ENCODE results near the gene MRLN.
"Not testable (repeated sequence)": the region's sequence is repeated elsewhere in the genome, so short reads cannot be mapped to it uniquely, and the experiment has no call there.

Gene MRLN

GRCh38 chr10:59753267-59753666 lies at the start of gene MRLN:
TSS of gene MRLN (minus strand) at chr10:59753455.
- no peak within 1 kb of the TSS for H3K4me3 Mint-ChIP-seq
- H3K27me3 Mint-ChIP-seq = peaks cover 0 to 16% of the 10 kb centered on the region in 2 donors
- ATAC-seq (replicated peaks) = no peak
- H3K9me3 Mint-ChIP-seq = no peaks in the 10 kb centered on the region
- H3K4me1 Mint-ChIP-seq = no peaks in the 10 kb centered on the region
- H3K36me3 Mint-ChIP-seq = no peaks in the 10 kb centered on the region
- no peak within 1 kb of the TSS for H3K27ac Mint-ChIP-seq
- DNase-seq = no peak

DNA sequence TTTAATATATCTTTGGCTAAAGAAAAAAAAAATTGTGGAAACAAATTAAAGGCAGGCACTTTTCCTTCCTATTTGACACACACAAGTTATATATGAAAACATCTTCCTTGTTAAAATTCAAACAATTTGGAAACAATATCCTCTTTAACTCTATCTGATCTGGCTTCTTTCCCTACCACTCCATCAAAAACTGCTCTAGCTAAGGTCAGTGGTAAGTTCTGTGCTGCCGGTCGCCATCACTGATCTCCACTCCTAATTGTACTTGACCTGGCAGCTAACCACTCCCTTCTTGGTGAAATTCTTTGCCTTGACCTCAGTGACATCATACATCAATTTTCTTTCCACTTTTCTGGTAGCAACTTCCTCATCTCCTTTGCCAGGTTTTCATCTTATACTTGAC lies 47.9 kb upstream of the MRLN start:
- ATAC-seq (replicated peaks) = no peak
- Mint-ChIP-seq H3K9me3 (no peaks in the 10 kb centered on the region), H3K4me1 (peaks cover 13 to 20% of the 10 kb centered on the region in 2 donors), H3K4me3 (no peak overlapping the region), H3K36me3 (peaks cover 42 to 71% of the 10 kb centered on the region in 2 donors), H3K27me3 (no peaks in the 10 kb centered on the region), H3K27ac (no peak overlapping the region)
- no peak for DNase-seq

DNA sequence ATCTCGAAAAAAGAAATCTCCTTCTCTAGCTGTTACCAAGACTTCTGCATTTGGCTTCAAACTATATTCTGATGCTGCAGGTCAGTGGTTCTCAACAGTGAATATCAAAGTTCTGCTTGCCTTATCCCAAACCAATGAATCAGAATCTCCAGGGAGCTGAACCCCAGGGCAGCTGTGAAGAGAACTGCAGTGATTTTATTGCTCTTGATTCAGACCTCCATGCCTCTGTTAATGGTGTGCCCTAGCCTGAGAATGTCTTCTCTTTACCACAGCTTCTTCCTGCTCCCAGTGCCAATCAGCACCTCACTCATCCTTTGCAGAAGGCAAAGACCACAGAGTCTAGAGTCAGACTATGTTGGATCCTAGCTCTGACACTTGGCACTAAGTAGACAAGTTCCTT lies 46.2 kb upstream of the MRLN start:
- no peak overlapping the region for H3K27ac Mint-ChIP-seq
- peaks cover 9 to 17% of the 10 kb centered on the region in 2 donors for H3K4me1 Mint-ChIP-seq
- H3K27me3 Mint-ChIP-seq = no peaks in the 10 kb centered on the region
- no peak overlapping the region for H3K4me3 Mint-ChIP-seq
- no peaks in the 10 kb centered on the region for H3K9me3 Mint-ChIP-seq
- ATAC-seq (replicated peaks) (no peak), DNase-seq (no peak)
- H3K36me3 Mint-ChIP-seq = peaks cover 49 to 73% of the 10 kb centered on the region in 2 donors

GRCh38 chr10:59793919-59794318 lies 40.7 kb upstream of the MRLN start:
- Mint-ChIP-seq H3K36me3 (peaks cover 35 to 64% of the 10 kb centered on the region in 2 donors), H3K27ac (peak overlapping the region; percentile 51), H3K9me3 (no peaks in the 10 kb centered on the region), H3K27me3 (no peaks in the 10 kb centered on the region), H3K4me3 (no peak overlapping the region), H3K4me1 (peaks cover 0 to 4% of the 10 kb centered on the region in 2 donors)
- ATAC-seq (replicated peaks) (no peak), DNase-seq (no peak)

DNA sequence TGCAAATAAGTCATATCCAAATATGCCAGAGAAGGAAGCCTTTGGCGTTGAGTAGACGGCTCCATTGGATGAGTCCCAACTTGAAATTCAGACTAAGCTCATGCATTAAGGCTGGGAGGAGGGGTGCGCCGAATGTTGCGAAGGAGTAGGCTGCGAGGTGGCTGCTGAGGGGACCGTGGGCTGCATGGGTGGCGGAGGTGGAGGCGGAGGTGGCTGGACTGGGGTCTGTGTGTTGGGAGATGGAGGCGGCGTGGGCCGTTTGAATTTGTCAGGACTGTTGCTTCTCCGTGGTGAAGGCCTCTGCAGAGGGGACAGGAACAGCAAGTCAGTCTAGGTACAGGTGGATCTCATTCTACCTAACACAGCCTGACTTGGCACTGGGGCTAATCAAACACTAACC lies 39.6 kb upstream of the MRLN start:
- peaks cover 30 to 58% of the 10 kb centered on the region in 2 donors for H3K36me3 Mint-ChIP-seq
- H3K4me1 Mint-ChIP-seq = peaks cover 0 to 4% of the 10 kb centered on the region in 2 donors
- ATAC-seq (replicated peaks) (no peak), DNase-seq (no peak)
- no peaks in the 10 kb centered on the region for H3K27me3 Mint-ChIP-seq
- H3K4me3 Mint-ChIP-seq = no peak overlapping the region
- H3K27ac Mint-ChIP-seq = peak overlapping the region; percentile 11
- H3K9me3 Mint-ChIP-seq = no peaks in the 10 kb centered on the region

DNA sequence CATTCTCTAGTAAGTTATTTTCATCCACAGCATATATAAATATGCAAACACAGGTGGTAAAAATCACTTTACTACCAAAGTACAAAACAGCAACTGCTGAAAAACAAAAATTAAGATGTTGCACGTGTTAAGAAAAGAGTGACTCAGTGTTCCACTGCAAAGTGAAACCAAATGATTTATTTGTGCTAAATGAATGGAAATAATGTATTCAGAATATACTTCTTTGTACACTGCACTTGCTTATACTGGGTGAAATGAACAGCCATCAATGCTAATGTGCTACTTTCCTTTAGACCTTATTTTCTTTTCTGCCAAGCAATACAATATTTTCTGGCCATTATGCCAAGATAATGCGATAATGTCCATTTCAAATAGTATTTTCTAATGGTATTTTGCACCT lies 38.3 kb upstream of the MRLN start:
- H3K36me3 Mint-ChIP-seq = peaks cover 24 to 52% of the 10 kb centered on the region in 2 donors

GRCh38 chr10:59790080-59790479 lies 36.8 kb upstream of the MRLN start:
- H3K4me1 Mint-ChIP-seq; H3K4me3 Mint-ChIP-seq; H3K9me3 Mint-ChIP-seq; ATAC-seq (replicated peaks); H3K27me3 Mint-ChIP-seq; H3K27ac Mint-ChIP-seq; DNase-seq: not testable (repeated sequence)
- peaks cover 15 to 43% of the 10 kb centered on the region in 2 donors for H3K36me3 Mint-ChIP-seq

More for the DNA sequence above, 38.3 kb upstream of the MRLN start:
- DNase-seq (no peak), ATAC-seq (replicated peaks) (no peak)
- Mint-ChIP-seq H3K4me1 (peaks cover 0 to 4% of the 10 kb centered on the region in 2 donors), H3K9me3 (no peaks in the 10 kb centered on the region), H3K27ac (no peak overlapping the region), H3K27me3 (no peaks in the 10 kb centered on the region), H3K4me3 (no peak overlapping the region)

GRCh38 chr10:59788914-59789313 lies 35.7 kb upstream of the MRLN start:
- H3K36me3 Mint-ChIP-seq = peaks cover 9 to 31% of the 10 kb centered on the region in 2 donors
- H3K4me3 Mint-ChIP-seq; H3K9me3 Mint-ChIP-seq; H3K4me1 Mint-ChIP-seq; H3K27me3 Mint-ChIP-seq; DNase-seq; ATAC-seq (replicated peaks); H3K27ac Mint-ChIP-seq: not testable (repeated sequence)

DNA sequence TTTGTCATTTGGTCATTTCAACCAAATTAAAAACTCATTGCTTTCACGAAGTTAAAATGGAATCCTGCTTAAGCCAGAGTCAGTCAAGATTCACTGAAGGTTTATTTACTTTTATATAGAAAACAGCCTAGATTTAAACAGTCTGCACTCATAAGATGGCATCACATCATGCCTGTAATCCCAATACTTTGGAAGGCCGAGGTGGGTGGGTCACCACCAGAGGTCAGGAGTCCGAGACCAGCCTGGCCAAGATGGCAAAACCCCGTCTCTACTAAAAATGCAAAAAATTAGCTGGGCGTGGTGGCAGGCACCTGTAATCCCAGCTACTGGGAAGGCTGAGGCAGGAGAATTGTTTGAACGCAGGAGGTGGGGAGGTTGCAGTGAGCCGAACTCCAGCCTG lies 33.8 kb upstream of the MRLN start:
- not testable (repeated sequence) for H3K4me1 Mint-ChIP-seq; H3K27ac Mint-ChIP-seq; H3K9me3 Mint-ChIP-seq; H3K27me3 Mint-ChIP-seq; ATAC-seq (replicated peaks); DNase-seq; H3K4me3 Mint-ChIP-seq
- peaks cover 3 to 17% of the 10 kb centered on the region in 2 donors for H3K36me3 Mint-ChIP-seq

- H3K27ac Mint-ChIP-seq; H3K9me3 Mint-ChIP-seq; H3K4me3 Mint-ChIP-seq; H3K4me1 Mint-ChIP-seq; DNase-seq; ATAC-seq (replicated peaks); H3K27me3 Mint-ChIP-seq: not testable (repeated sequence)
- H3K36me3 Mint-ChIP-seq = peaks cover 3 to 12% of the 10 kb centered on the region in 2 donors
Observed at GRCh38 chr10:59785476-59785875, 32.2 kb upstream of the MRLN start.

DNA sequence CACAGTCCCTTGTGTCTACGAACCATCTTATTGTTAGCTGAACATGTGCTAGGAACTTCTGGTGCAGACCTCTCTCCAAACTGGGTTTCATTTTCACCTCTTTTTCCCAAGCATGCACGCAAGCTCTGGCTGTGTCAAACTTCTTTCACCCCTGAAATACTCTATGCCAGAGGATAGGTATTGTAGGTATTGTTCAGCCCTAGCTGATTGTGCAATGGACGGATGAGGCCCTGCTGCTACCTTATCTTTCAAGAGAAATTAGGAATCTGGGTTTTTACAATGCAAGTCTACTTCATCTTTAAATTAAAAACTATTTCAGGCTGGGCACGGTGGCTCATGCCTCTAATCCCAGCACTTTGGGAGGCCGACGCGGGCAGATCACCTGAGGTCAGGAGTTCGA lies 28.3 kb upstream of the MRLN start:
- Mint-ChIP-seq H3K9me3 (peaks cover 11 to 15% of the 10 kb centered on the region in 2 donors), H3K36me3 (peaks cover 1 to 16% of the 10 kb centered on the region in 2 donors), H3K27me3 (no peaks in the 10 kb centered on the region), H3K4me1 (no peaks in the 10 kb centered on the region), H3K4me3 (no peak overlapping the region), H3K27ac (no peak overlapping the region)
- ATAC-seq (replicated peaks) (no peak), DNase-seq (no peak)

- ATAC-seq (replicated peaks) = no peak
Observed at GRCh38 chr10:59779756-59780533, 26.7 kb upstream of the MRLN start.

DNA sequence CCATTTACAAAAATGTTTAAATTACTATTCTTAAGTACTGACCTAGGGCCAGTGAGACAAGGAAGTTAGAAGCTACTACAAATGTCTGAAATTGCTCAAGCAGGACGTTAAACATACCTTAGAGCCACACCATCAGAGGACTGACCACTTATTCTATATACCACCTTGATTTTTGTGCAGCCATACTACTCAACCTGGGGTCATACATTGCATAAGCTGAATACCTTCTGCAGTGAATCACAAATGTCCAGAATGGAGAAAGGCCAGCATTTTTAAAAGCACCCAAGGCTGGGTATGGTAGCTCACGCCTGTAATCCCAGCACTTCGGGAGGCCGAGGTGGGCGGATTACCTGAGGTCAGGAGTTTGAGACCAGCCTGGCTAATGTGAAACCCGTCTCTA lies 21.2 kb upstream of the MRLN start:
- Mint-ChIP-seq H3K27me3 (peaks cover 12 to 17% of the 10 kb centered on the region in 2 donors), H3K27ac (no peak overlapping the region), H3K4me1 (no peaks in the 10 kb centered on the region), H3K9me3 (peaks cover 13 to 22% of the 10 kb centered on the region in 2 donors), H3K36me3 (peaks cover 6 to 21% of the 10 kb centered on the region in 2 donors), H3K4me3 (no peak overlapping the region)
- ATAC-seq (replicated peaks) = no peak
- DNase-seq = no peak

More at GRCh38 chr10:59779756-59780533, 26.7 kb upstream of the MRLN start:
- Mint-ChIP-seq H3K4me3 (no peak overlapping the region), H3K27ac (no peak overlapping the region), H3K4me1 (no peaks in the 10 kb centered on the region), H3K27me3 (no peaks in the 10 kb centered on the region), H3K9me3 (peaks cover 13 to 16% of the 10 kb centered on the region in 2 donors), H3K36me3 (peaks cover 1 to 15% of the 10 kb centered on the region in 2 donors)
- no peak for DNase-seq

GRCh38 chr10:59773088-59773487 lies 19.8 kb upstream of the MRLN start:
- Mint-ChIP-seq H3K27me3 (peaks cover 12 to 17% of the 10 kb centered on the region in 2 donors), H3K27ac (no peak overlapping the region)

GRCh38 chr10:59771162-59771807 lies 18.0 kb upstream of the MRLN start:
- Mint-ChIP-seq H3K27ac (no peak overlapping the region), H3K36me3 (peaks cover 4 to 9% of the 10 kb centered on the region in 2 donors), H3K9me3 (peaks cover 0 to 7% of the 10 kb centered on the region in 2 donors), H3K4me1 (no peaks in the 10 kb centered on the region), H3K27me3 (peaks cover 12 to 17% of the 10 kb centered on the region in 2 donors), H3K4me3 (no peak overlapping the region)
- ATAC-seq (replicated peaks) (no peak), DNase-seq (no peak)

More at GRCh38 chr10:59773088-59773487, 19.8 kb upstream of the MRLN start:
- DNase-seq (no peak), ATAC-seq (replicated peaks) (no peak)
- Mint-ChIP-seq H3K9me3 (peaks cover 9 to 18% of the 10 kb centered on the region in 2 donors), H3K4me1 (no peaks in the 10 kb centered on the region), H3K4me3 (no peak overlapping the region), H3K36me3 (peaks cover 6 to 19% of the 10 kb centered on the region in 2 donors)
